Left cardiac atrium (tissue), 4 donors: Measurements from ENCODE around the gene SERHL2. TPM values are rescaled to one million over a fixed set of nuclear protein-coding genes. Genes with fewer than 3 reads are reported as not detected.
"Not testable (repeated sequence)": the region's sequence is repeated elsewhere in the genome, so short reads cannot be mapped to it uniquely, and the experiment has no call there.

Experiments
- ATAC-seq, 2 donors: fragments of 200-7000 bp; cut with Tn5 transposase; one replicate each; pipeline ENCODE4 v1.9.1; 2020; ENCODE audit warnings: mild to moderate bottlenecking in 2 of 2, moderate library complexity in 2 of 2
- DNase-seq: peaks from one replicate; pipeline ENCODE4 v3.0.0-alpha.2; 2020
- intact Hi-C, 2 donors: fragments of 100-400 bp; cut with DNase I; formaldehyde crosslinking; loops; one replicate each; pipeline versions ENCODE4 v1.14.1 to v1.15.1; 2022 to 2023
- long read RNA-seq: library from polyadenylated mRNA; unstranded; transcript quantifications from one replicate; pipeline ENCODE4 v2.0.0, GENCODE V29; 2021
- total RNA-seq, 2 donors: library from RNA; stranded (reverse); fragmentation: NEBNext Ultra II Directional; extraction: Animal tissue kit (Norgen Biotek cat#: 25700); gene quantifications; one replicate each; pipeline ENCODE4 v1.2.1, GENCODE V29; 2021
- donor health status: DM: no; HTN: yes; CAD: no.
- donor health status: DM: no; HTN: yes; CAD: no; lungs with severe emphysema.
- donor health status: DM: yes; HTN: yes; CAD: no.
- donor health status: Dilated cardiomyopathy.

The SERHL2 gene
- 1 to 10 TPM; 1.4 to 2.1 TPM for total RNA-seq
- long read RNA-seq, partial matches to known transcripts, result 0 of 5 reads
- long read RNA-seq, other reads (novel, unspliced or antisense), result 5 of 5 reads

GRCh38 chr22:42553475-42554361, at the start of gene SERHL2:
TSS of gene SERHL2 (plus strand) at chr22:42553956. CDS start at chr22:42554021, 65 bp downstream.
- ATAC-seq (peak; percentile 98 to 99), DNase-seq (peak; percentile 91)
- intact Hi-C loops, result no loop called here

- not testable (repeated sequence) for DNase-seq, ATAC-seq
These were observed 45.3 kb upstream of the SERHL2 start for GRCh38 chr22:42508327-42508974.

GRCh38 chr22:42508975-42509364, 44.8 kb upstream of the SERHL2 start:
- ATAC-seq, intact Hi-C loops, DNase-seq: not testable (repeated sequence)

More at GRCh38 chr22:42508327-42508974, 45.3 kb upstream of the SERHL2 start:
- intact Hi-C loops, result not testable (repeated sequence)

- DNase-seq (no peak), ATAC-seq (no peak)
- intact Hi-C loops, result no loop called here
These were observed 44.2 kb upstream of the SERHL2 start for GRCh38 chr22:42509548-42509947.

- ATAC-seq (no peak), DNase-seq (peak; percentile 31)
- intact Hi-C loops, result no loop called here
These were observed 42.3 kb upstream of the SERHL2 start for GRCh38 chr22:42511401-42511891.

- ATAC-seq (peak; percentile 60 to 61), DNase-seq (peak; percentile 64)
- intact Hi-C loops, result not testable (repeated sequence)
These were observed 41.3 kb upstream of the SERHL2 start for GRCh38 chr22:42512273-42512990.

GRCh38 chr22:42514331-42514730, 39.4 kb upstream of the SERHL2 start:
- DNase-seq, intact Hi-C loops, ATAC-seq: not testable (repeated sequence)

GRCh38 chr22:42515304-42515703, 38.5 kb upstream of the SERHL2 start:
- ATAC-seq, intact Hi-C loops, DNase-seq: not testable (repeated sequence)

GRCh38 chr22:42515896-42516295, 37.9 kb upstream of the SERHL2 start:
- DNase-seq (no peak), ATAC-seq (no peak)
- intact Hi-C loops, result no loop called here

- ATAC-seq, DNase-seq, intact Hi-C loops: not testable (repeated sequence)
These were observed 36.7 kb upstream of the SERHL2 start for GRCh38 chr22:42517103-42517502.

- ATAC-seq, result peak in 1 of 2 donors; percentile 34
- intact Hi-C loops, DNase-seq: not testable (repeated sequence)
These were observed 34.9 kb upstream of the SERHL2 start for GRCh38 chr22:42518638-42519524.

GRCh38 chr22:42519525-42520401, 34.0 kb upstream of the SERHL2 start, which contains the start of gene RRP7A:
TSS of gene RRP7A (minus strand) at chr22:42519796. CDS start at chr22:42519786, 10 bp downstream.
- intact Hi-C loops, result no loop called here
- ATAC-seq (peak; percentile 97), DNase-seq (peak; percentile 87)

- ATAC-seq (no peak), DNase-seq (no peak)
- intact Hi-C loops, result no loop called here
These were observed 32.6 kb upstream of the SERHL2 start for GRCh38 chr22:42521228-42521546.

GRCh38 chr22:42522546-42522945, 31.2 kb upstream of the SERHL2 start:
- no peak for DNase-seq
- no peak for ATAC-seq
- intact Hi-C loops, result no loop called here

GRCh38 chr22:42528591-42529307, 25.0 kb upstream of the SERHL2 start:
- intact Hi-C loops, result no loop called here
- ATAC-seq (peak; percentile 5 to 13), DNase-seq (no peak)

GRCh38 chr22:42529435-42529834, 24.3 kb upstream of the SERHL2 start:
- ATAC-seq, DNase-seq, intact Hi-C loops: not testable (repeated sequence)
